VCaP (cell line): ENCODE data around the gene GAK.

Experiments used
- H3K27ac ChIP-seq: fragments of 450-650 bp; 2 replicates; pipeline ENCODE4 v1.5.1; 2017
- TF ChIP-seq, protein P1 (sequence below): fragments of 450-650 bp; conservative IDR thresholded peaks from 2 replicates; pipeline ENCODE4 v1.5.1; 2017; ENCODE audit warnings: mild to moderate bottlenecking, moderate library complexity

Gene GAK

DNA sequence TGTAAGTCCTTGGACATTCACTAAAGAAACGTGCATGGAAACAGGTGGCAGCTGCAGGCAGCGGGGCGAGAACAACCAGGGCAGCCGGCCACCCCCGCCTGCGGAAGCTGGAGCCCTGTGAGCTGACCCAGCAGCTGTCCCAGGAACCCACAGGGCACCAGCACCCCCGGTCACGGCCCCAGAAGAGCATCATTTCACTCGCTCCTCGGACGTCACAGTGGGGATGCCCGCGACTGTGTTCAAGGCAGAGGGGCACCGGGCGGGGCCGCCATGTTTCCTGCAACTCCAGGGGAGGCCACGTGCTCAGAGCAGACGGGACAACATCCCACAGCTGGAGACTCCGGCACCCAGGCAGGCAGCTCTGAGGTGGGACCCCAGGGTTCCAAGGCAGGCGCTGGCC lies 61.2 kb downstream of the GAK start:
- no peak overlapping the region for H3K27ac ChIP-seq
- TF ChIP-seq, protein P1, sequence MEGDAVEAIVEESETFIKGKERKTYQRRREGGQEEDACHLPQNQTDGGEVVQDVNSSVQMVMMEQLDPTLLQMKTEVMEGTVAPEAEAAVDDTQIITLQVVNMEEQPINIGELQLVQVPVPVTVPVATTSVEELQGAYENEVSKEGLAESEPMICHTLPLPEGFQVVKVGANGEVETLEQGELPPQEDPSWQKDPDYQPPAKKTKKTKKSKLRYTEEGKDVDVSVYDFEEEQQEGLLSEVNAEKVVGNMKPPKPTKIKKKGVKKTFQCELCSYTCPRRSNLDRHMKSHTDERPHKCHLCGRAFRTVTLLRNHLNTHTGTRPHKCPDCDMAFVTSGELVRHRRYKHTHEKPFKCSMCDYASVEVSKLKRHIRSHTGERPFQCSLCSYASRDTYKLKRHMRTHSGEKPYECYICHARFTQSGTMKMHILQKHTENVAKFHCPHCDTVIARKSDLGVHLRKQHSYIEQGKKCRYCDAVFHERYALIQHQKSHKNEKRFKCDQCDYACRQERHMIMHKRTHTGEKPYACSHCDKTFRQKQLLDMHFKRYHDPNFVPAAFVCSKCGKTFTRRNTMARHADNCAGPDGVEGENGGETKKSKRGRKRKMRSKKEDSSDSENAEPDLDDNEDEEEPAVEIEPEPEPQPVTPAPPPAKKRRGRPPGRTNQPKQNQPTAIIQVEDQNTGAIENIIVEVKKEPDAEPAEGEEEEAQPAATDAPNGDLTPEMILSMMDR: no peak

DNA sequence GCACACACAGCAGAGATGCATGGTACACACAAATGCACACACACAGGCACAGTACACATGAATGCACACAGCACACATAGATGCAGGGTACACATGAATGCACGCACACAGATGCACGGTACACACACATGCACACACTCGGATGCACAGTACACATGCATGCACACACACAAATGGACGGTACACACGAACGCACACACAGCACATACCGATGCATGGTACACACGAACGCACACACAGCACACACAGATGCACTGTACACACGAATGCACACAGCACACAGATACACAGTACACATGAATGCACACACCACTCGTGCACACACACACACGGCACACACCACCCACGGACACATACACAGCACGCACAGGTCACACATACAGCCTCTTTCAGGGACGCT lies 62.3 kb downstream of the GAK start:
- no peak overlapping the region for H3K27ac ChIP-seq
- TF ChIP-seq, protein P1: no peak

DNA sequence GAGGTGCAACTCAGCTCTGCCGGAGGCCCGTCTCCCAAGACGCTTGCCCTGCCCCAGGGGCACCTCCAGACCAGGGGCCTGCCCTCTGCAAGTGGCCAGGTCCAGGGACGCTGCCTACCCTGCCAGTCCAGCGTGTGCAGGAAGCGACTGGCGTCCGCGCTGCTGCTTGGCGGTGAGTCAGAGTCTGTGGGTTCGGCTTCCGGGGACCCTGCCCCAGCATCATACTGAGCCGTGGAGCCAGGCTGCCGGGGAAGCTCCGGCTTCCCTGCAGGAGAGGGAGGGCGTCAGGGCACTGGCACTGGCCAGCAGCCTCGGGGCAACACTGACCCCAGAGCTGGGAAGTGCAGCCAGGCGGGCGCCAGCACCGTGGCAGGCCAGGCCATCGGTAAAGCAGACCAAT lies 63.7 kb downstream of the GAK start:
- H3K27ac ChIP-seq: no peak overlapping the region
- TF ChIP-seq, protein P1: no peak

DNA sequence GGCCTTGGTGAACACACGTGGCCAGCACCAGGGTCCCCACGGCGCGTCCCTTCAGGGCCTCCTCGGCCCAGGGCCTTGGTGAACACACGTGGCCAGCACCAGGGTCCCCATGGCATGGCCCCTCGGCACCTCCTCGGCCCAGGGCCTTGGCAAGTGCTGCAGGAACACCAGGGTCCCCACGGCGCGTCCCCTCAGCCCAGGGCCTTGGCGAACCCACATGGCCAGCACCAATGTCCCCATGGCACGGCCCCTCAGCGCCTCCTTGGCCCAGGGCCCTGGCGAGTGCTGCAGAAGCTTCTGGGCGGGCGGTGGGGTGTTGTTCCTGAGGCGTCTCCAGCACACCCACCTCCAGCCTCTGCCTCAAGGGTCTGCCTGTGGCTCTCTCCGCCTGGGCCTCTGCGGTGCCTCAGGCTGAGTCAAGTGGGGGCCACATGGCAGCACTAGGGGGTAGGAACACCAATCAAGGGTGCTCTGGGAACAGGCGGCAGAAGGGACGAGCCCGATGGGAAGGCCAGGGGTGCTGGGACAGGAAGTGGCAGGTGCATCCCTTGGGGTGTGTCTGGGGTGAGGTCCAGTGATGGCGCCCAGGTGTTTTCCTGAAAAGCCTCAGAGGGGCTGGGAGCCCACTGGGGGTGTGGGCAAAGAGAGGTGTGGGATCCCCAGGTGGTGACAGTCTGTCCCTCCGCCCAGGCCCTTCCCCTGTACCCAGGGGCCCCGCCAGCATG lies 64.4 kb downstream of the GAK start:
- TF ChIP-seq, protein P1: no peak

DNA sequence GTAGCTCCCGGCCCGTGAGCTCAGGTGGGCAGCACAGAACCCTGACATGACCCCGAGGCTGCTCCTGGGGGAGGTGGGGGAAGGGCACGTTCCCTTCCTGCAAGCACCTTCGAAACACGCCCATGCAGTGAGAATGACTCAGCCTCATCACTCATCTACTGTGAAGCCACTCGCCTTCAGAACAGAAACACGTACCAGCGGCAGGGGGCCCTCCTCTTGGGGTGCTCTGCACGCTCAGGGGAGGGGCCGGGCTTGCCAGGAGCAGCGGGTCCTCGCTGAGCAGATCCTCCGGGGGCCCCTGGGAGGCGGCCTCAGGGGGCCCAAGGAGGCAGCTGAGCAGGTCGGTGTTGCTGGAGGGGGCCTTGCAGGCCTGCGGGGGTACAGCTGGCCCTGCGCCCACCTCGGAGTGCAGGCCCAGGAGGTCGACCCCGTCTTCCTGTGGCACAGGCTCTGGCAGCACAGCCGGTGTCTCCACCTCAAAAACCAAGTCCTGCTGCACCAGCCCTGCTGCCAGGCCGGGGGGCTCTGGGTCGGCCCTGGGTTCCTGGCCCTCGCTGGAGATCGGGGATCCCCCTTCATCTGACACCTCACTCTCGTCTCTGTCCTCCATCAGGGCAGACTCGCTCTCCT lies 65.2 kb downstream of the GAK start:
- H3K27ac ChIP-seq: no peak overlapping the region
- TF ChIP-seq, protein P1: no peak

More for the DNA sequence above, 64.4 kb downstream of the GAK start:
- H3K27ac ChIP-seq: no peak overlapping the region

DNA sequence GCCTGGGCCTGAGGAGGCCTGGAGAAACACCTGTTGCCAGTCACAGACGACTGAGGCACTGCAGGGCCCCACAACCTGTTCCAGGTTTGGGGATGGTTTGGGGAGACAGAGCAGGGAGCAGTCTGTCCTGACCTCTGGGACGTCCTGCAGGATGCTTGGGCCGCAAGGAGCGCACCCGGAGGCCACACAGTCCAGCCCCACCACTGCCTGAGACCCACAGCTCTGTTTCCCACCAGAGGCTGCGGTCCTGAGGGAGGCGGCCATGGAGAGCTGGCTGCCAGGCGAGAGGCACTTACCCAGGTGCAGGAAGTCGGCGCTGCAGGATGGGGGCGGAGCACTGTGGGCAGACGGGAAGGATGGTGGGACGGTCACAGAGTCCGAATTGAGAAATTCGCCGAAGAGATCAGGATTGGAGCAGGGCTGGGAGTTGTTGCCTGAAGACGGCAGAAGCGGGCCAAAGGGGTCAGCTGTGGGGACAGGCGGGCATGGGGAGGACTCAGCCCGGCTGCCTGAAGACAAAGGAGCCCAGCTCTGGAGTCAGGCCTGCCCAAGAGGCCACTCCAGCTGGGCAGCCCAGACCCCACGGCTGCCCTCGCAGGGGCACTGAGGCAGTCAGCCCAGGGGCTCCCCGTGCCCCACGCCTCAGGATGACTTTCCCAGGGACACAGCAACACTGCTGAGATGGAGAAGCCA lies 65.9 kb downstream of the GAK start:
- TF ChIP-seq, protein P1: no peak
- H3K27ac ChIP-seq: no peak overlapping the region

DNA sequence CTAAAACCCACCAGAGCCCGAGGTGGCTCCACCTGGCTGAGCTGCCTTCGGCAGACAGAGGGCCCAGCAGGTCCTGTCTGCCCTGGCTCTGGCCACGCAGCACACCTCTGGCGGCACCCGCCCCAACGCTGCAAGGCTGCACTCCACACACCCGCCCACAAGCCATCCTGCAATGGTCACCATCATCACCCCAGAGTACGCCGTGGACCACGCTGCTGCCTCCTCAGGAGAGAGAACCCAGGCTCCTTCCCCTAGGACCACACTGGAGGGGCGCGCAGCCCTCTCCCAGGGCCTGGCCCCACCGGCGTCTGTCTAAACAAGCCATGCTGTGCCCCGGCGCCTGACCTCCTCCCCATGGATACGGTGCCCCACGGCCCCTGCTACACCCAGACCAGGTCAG lies 66.5 kb downstream of the GAK start:
- TF ChIP-seq, protein P1: no peak
- no peak overlapping the region for H3K27ac ChIP-seq
